Stimulated activated naive CD8-positive, alpha-beta T cell treated with anti-CD3 and anti-CD28 coated beads, Interleukin-15, Interleukin-2, amounts not matched to agents 100 U/mL and 50 U/mL, for 24 hours (primary cell): Measurements from ENCODE around the gene PRLHR.

Source experiments
- ATAC-seq: fragments of 150-1000 bp; cut with Tn5 transposase; one replicate; pipeline ENCODE4 v1.10.0; 2021
- DNase-seq: peaks from one replicate; pipeline ENCODE4 v3.0.0; 2021

The PRLHR gene

GRCh38 chr10:118563373-118563890 is 32.0 kb downstream of the PRLHR start:
- DNase-seq = no peak
- ATAC-seq = no peak

GRCh38 chr10:118562851-118563250 is 32.6 kb downstream of the PRLHR start:
- no peak for DNase-seq
- ATAC-seq = no peak

GRCh38 chr10:118557946-118558345 is 37.5 kb downstream of the PRLHR start:
- no peak for ATAC-seq
- no peak for DNase-seq

- DNase-seq = no peak
- ATAC-seq = no peak
Measured at GRCh38 chr10:118551535-118552100, 43.8 kb downstream of the PRLHR start.

GRCh38 chr10:118547282-118547681 is 48.2 kb downstream of the PRLHR start:
- DNase-seq = no peak
- no peak for ATAC-seq

GRCh38 chr10:118546479-118546878 is 49.0 kb downstream of the PRLHR start:
- DNase-seq (no peak), ATAC-seq (no peak)

GRCh38 chr10:118545381-118545780 is 50.1 kb downstream of the PRLHR start:
- no peak for ATAC-seq
- DNase-seq = no peak

GRCh38 chr10:118544401-118544948 is 51.0 kb downstream of the PRLHR start:
- ATAC-seq (no peak), DNase-seq (no peak)

- ATAC-seq (peak; percentile 59), DNase-seq (peak; percentile 48)
Measured at GRCh38 chr10:118543714-118544400, 51.6 kb downstream of the PRLHR start.

- no peak for DNase-seq
- no peak for ATAC-seq
Measured at GRCh38 chr10:118542745-118543144, 52.7 kb downstream of the PRLHR start.

- ATAC-seq (no peak), DNase-seq (no peak)
Measured at GRCh38 chr10:118542205-118542604, 53.2 kb downstream of the PRLHR start.

GRCh38 chr10:118541718-118542117 is 53.7 kb downstream of the PRLHR start:
- ATAC-seq (no peak), DNase-seq (no peak)
